ENCODE measurements around the gene TMEM187.

GRCh38 chrX:153931151-153931550 lies 41.4 kb upstream of the TMEM187 start:
- no peak for TF ChIP-seq RAD21 (IDR thresholded peaks at IDR 0.05; ENCODE audit: low read length)
- TF ChIP-seq CTCF (conservative IDR thresholded peaks at IDR 0.05; ENCODE audit: low read depth, low read length), result no peak
- no peak for TF ChIP-seq ELK1 (IDR thresholded peaks at IDR 0.05; ENCODE audit: borderline replicate concordance, low read depth, low read length)
- TF ChIP-seq POLR2A (IDR thresholded peaks at IDR 0.05; ENCODE audit: low read depth, low read length), result no peak
- TF ChIP-seq RFX5 (IDR thresholded peaks at IDR 0.05; ENCODE audit: low read depth, low read length), result no peak
- no peak for TF ChIP-seq MXI1 (IDR thresholded peaks at IDR 0.05; ENCODE audit: borderline replicate concordance, low read depth, low read length)
- peak; percentile 68 for TF ChIP-seq MAFK (IDR thresholded peaks at IDR 0.05; ENCODE audit: low read depth, low read length)
- TF ChIP-seq CHD1 (IDR thresholded peaks at IDR 0.05; ENCODE audit: low read depth, low read length), result no peak
- TF ChIP-seq CEBPB (IDR thresholded peaks at IDR 0.05; ENCODE audit: low read depth, low read length), result no peak
- no peak for TF ChIP-seq RCOR1 (IDR thresholded peaks at IDR 0.05; ENCODE audit: insufficient replicate concordance, low read length)
- TF ChIP-seq USF2 (IDR thresholded peaks at IDR 0.05; ENCODE audit: low read depth, low read length), result no peak
- no peak for TF ChIP-seq MAZ (IDR thresholded peaks at IDR 0.05; ENCODE audit: borderline replicate concordance, low read depth, low read length)
- TF ChIP-seq FOS (IDR thresholded peaks at IDR 0.05; ENCODE audit: low read depth, low read length), result no peak

All from IMR-90 (cell line).